GM20431 (cell line): Measurements from ENCODE around the gene TMEM238L.

Source experiments
- in situ Hi-C: fragments of 300-500 bp; cut with MseI, MboI; formaldehyde crosslinking; loops from one replicate; pipeline ENCODE4 v1.15.0; 2020; ENCODE audit warnings: low sequenced_read_pairs; ENCODE audit not compliant: unreplicated experiment

The TMEM238L gene

DNA sequence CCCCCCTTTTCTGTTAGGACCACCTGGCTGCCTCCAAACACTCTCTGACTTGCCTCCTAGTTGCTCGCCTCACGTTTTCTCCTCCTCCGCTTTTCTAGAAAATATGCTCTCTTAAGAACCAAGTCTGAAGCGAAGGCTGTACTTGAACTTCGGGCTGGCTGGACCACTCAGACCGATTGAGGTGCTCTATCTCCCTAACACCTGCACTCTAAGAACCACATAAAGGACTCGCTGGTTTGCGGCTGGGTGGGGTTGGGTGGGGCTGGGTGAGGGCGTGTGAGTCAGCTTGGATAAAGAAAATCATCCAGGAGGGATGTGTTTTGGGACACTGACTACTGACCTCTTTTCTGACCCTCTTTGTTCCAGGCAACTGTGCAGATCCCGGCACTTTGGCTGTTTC lies 51.2 kb downstream of the TMEM238L start:
- in situ Hi-C loops, result no loop called here

DNA sequence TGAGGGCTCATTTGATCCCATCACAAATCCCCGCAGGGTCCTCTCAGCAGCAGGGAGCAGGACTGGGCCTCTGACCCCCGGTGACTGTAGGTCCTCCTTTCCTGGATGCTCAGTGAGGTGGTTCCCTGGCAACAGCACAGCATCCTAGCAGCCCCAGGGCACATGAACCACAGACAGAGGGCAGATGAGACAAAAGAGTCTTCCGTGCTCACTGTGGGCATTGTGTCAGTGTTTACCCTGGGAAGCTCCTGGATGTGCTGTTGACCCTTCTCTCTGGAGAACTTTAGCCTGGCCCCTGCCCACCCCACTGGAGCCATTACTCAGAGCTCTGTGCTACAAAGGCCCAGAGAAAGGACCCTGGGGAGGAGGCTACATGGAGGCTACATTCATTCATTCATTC lies 52.3 kb downstream of the TMEM238L start:
- in situ Hi-C loops, result no loop called here

DNA sequence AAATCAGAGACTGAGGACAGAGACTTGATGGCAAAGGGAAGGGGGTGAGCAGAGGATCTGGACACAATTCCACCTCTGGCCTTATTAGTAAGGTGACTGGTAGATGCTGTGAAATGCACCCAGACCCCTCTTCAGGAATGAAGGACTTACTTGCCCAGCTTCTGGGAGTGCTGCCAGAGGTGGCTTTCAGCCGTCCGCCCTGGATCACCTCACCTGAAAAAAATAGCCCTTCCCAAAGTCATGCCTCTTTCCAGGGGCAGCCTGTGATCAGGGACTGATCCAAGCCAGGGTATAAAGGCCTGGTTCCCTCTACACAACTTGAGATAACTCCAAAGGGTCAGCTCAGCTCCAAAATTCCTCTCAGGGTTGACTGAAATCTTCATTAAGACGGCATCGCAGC lies 53.7 kb downstream of the TMEM238L start:
- in situ Hi-C loops, result no loop called here

DNA sequence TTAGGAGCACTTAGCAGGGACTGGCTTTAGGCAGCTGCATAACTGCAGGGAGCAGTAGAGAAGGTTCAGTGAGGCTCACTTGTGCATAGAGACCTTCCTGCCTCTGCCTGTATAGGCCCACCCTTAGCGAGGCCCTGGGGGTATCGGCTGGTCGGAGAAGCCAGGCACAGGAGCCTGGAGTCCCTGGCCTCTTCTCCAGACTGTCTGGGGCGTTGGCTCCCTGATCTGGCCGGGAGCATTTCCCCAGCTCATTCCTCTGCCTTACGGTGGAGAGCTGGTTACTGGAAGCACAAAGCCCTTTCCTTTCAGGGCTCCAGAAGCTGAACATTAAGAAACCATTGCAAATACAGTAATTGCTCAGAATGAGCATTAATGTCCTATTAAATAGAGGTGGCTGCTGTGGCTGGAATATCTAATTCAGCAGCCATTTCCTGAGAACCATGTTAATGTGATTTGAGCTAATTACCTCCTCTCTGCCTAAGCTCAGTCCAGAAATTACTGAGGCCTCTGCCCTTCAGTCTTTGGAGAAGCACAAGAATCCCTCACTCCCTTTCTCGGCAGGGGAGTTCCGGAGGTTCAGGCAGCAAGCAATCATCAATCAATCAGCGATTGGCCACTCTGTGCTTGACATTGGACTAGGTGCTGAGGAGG lies 55.2 kb downstream of the TMEM238L start:
- in situ Hi-C loops, result loop anchor here (25.0 kb wide), 1 partner anchor 89 kb away; the partner anchor contains the start of gene PIRT

DNA sequence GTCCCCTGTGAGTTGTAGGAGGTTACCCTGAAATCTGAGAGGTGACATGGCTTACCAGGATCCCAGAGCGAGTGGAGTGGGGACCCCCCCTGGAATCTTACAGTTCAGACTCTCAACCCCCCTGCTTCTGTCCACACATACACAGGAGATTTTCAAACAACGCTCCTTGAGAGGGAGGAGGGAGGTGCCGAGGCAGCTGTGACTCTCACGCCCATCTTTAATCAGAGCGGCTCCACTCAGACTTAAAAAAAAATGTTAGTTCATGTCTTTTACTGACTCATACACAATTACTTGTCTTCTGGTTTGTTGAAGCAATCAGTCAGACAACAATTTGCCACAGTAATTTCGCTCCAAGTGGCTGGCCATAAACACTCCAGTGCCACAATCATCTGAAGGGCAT lies 58.7 kb downstream of the TMEM238L start:
- in situ Hi-C loops, result loop anchor here (25.0 kb wide), 1 partner anchor 92 kb away; the partner anchor contains the start of gene PIRT
